Endothelial cell of umbilical vein (primary cell): ENCODE results near the gene SYTL5. TPM values are rescaled to one million over a fixed set of nuclear protein-coding genes. Genes with fewer than 3 reads are reported as not detected.

Source experiments
- BruUV-seq: library from RNA; stranded (reverse); fragments of 400-500 nt; replicated peaks from 2 replicates; lab custom pipeline; 2021; lab: Mats Ljungman, UMichigan
- CTCF ChIA-PET: fragments of 300-600, 350-600 bp; sonication (Branson Sonifier 250); formaldehyde crosslinking; loops from one replicate; lab custom pipeline; 2021; ENCODE audit warnings: antibody characterized with exemption, inconsistent platforms; lab: Charles Lee
- POLR2A ChIA-PET: fragments of 300-600, 350-600 bp; sonication (Branson Sonifier 250); formaldehyde crosslinking; loops from one replicate; lab custom pipeline; 2021; ENCODE audit warnings: antibody characterized with exemption, inconsistent platforms; lab: Charles Lee
- DNase-seq: peaks from one replicate; pipeline ENCODE4 v3.0.0-alpha.2; 2011; ENCODE audit warnings: low read depth, low spot score
- FAIRE-seq: peaks from 2 replicates; lab custom pipeline; 2011; peaks lifted over from hg19 to GRCh38; lab: Jason Lieb, UNC
- H2AFZ ChIP-seq: 2 replicates; pipeline ENCODE4 v1.6.0; 2012; ENCODE audit warnings: low read depth, low read length, control low read depth, inconsistent platforms
- H3K27ac ChIP-seq: 2 replicates; pipeline ENCODE4 v1.5.1; 2011; ENCODE audit warnings: low read depth, mild to moderate bottlenecking, control low read depth, low read length, moderate library complexity; ENCODE audit not compliant: insufficient read depth
- H3K27me3 ChIP-seq, 2 experiments: 2 replicates each; pipeline versions ENCODE4 v1.6.0 to v1.6.1; 2011; ENCODE audit warnings: low read length in 2 of 2, mixed read lengths in 1 of 2; ENCODE audit not compliant: control insufficient read depth in 2 of 2, insufficient read depth in 2 of 2
- H3K36me3 ChIP-seq, 2 experiments: 2 replicates in 1 of 2; 3 replicates in 1 of 2; pipeline ENCODE4 v1.5.1; 2011; ENCODE audit warnings: low read length in 2 of 2, mild to moderate bottlenecking in 1 of 2, moderate library complexity in 1 of 2; ENCODE audit not compliant: control insufficient read depth in 2 of 2, insufficient read depth in 2 of 2; ENCODE audit errors: extremely low read depth in 1 of 2
- H3K4me1 ChIP-seq: 3 replicates; pipeline ENCODE4 v1.5.1; 2011; ENCODE audit warnings: mild to moderate bottlenecking, low read length; ENCODE audit not compliant: control insufficient read depth, insufficient read depth; ENCODE audit errors: extremely low read depth
- H3K4me2 ChIP-seq: 2 replicates; pipeline ENCODE4 v1.6.1; 2011; ENCODE audit warnings: low read length, control low read depth, mixed read lengths; ENCODE audit not compliant: insufficient read depth
- H3K4me3 ChIP-seq, 3 experiments: fragments of 200-600 bp in 1 of 3; sonication (generic), shearing (Covaris generic) in 1 of 3; replicated peaks in 1 of 3; 2 replicates each; pipeline ENCODE4 v1.5.1; 2011 to 2016; ENCODE audit warnings: control low read depth in 3 of 3, low read length in 3 of 3, mild to moderate bottlenecking in 2 of 3, inconsistent platforms in 1 of 3, low read depth in 1 of 3, moderate library complexity in 1 of 3; ENCODE audit not compliant: insufficient read depth in 1 of 3
- H3K79me2 ChIP-seq: 2 replicates; pipeline ENCODE4 v1.6.0; 2012; ENCODE audit warnings: low read length, inconsistent platforms; ENCODE audit not compliant: control insufficient read depth, insufficient read depth
- H3K9ac ChIP-seq: replicated peaks from 2 replicates; pipeline ENCODE3; 2011; ENCODE audit warnings: low read length, control low read depth; ENCODE audit not compliant: insufficient read depth; ENCODE audit errors: extremely low read depth
- H3K9me1 ChIP-seq: replicated peaks from 3 replicates; pipeline ENCODE4 v1.6.0; 2011; ENCODE audit warnings: mild to moderate bottlenecking, low read length; ENCODE audit not compliant: control insufficient read depth, insufficient read depth; ENCODE audit errors: extremely low read depth
- H3K9me3 ChIP-seq: replicated peaks from 2 replicates; pipeline ENCODE4 v1.5.1; 2012; ENCODE audit warnings: low read length, inconsistent platforms; ENCODE audit not compliant: control insufficient read depth, insufficient read depth
- H4K20me1 ChIP-seq: replicated peaks from 2 replicates; pipeline ENCODE3; 2011; ENCODE audit warnings: mild to moderate bottlenecking, low read length; ENCODE audit not compliant: control insufficient read depth, insufficient read depth; ENCODE audit errors: extremely low read depth
- CTCF ChIP-seq, 2 donors: IDR thresholded peaks; 1 replicate in 1 of 2; 2 replicates in 1 of 2; pipeline ENCODE4 v1.5.1; 2011; ENCODE audit warnings: low read length in 2 of 2, mild to moderate bottlenecking in 2 of 2, moderate library complexity in 2 of 2, control low read depth in 1 of 2, inconsistent platforms in 1 of 2, low read depth in 1 of 2; ENCODE audit not compliant: insufficient read depth in 1 of 2; ENCODE audit errors: extremely low read depth in 1 of 2
- EZH2 ChIP-seq: IDR thresholded peaks from 2 replicates; pipeline ENCODE4 v1.6.1; 2012; ENCODE audit warnings: borderline replicate concordance, low read depth, mild to moderate bottlenecking, moderate library complexity, low read length, inconsistent platforms; ENCODE audit not compliant: severe bottlenecking
- FOS ChIP-seq: IDR thresholded peaks from 2 replicates; pipeline ENCODE4 v1.6.1; 2011; ENCODE audit warnings: mild to moderate bottlenecking, low read length, moderate library complexity, borderline replicate concordance; ENCODE audit not compliant: insufficient read depth
- GATA2 ChIP-seq: IDR thresholded peaks from 2 replicates; pipeline ENCODE4 v1.7.0; 2011; ENCODE audit warnings: low read depth, mild to moderate bottlenecking, moderate library complexity, mixed read lengths, low read length; ENCODE audit not compliant: insufficient read length, insufficient read depth
- JUN ChIP-seq: IDR thresholded peaks from 2 replicates; pipeline ENCODE4 v1.6.1; 2011; ENCODE audit warnings: borderline replicate concordance, low read depth; ENCODE audit not compliant: insufficient read length, insufficient read depth
- MAX ChIP-seq: IDR thresholded peaks from 2 replicates; pipeline ENCODE4 v1.6.1; 2011; ENCODE audit not compliant: insufficient read depth, insufficient read length
- MYC ChIP-seq: IDR thresholded peaks from one replicate; pipeline ENCODE4 v1.6.1; 2011; ENCODE audit warnings: mild to moderate bottlenecking, low read depth, low read length
- POLR2A ChIP-seq: IDR thresholded peaks from 2 replicates; pipeline ENCODE4 v1.6.1; 2012; ENCODE audit warnings: low read depth, mild to moderate bottlenecking, control low read depth, low read length
- POLR2AphosphoS5 ChIP-seq: IDR thresholded peaks from 2 replicates; pipeline ENCODE4 v1.6.1; 2012; ENCODE audit warnings: low read depth, mild to moderate bottlenecking, control low read depth, low read length, moderate library complexity; ENCODE audit not compliant: insufficient read depth
- dilution Hi-C: fragments of 300-500 bp; cut with MboI; formaldehyde crosslinking; loops from one replicate; pipeline ENCODE4 v1.15.0; 2019; ENCODE audit warnings: low sequenced_read_pairs; ENCODE audit not compliant: extremely low pct_ligation_motif_present
- intact Hi-C: fragments of 100-400 bp; cut with micrococcal nuclease; formaldehyde crosslinking; loops from one replicate; pipeline ENCODE4 v1.10.0; 2022
- polyA plus RNA-seq, 4 experiments: library from polyadenylated mRNA; depleted of rRNA in 3 of 4; stranded (reverse) in 3 of 4; unstranded in 1 of 4; fragments of >200 nt; gene quantifications; 2 replicates each; pipeline versions ENCODE4 v1.2.1 to v1.2.3, GENCODE V29; 2011 to 2012; ENCODE audit warnings: missing spikeins in 1 of 4
- total RNA-seq: library from RNA; stranded (reverse); gene quantifications from 2 replicates; pipeline ENCODE4 v1.2.3, GENCODE V29; 2021

Gene SYTL5
- total and polyA plus RNA-seq, 2 donors (not counting 3 experiments of a cell fraction or from before 2014, with no cell fraction given), result 0.01 TPM; not detected in 1

GRCh38 chrX:38085813-38086212, 79.5 kb downstream of the SYTL5 start:
- no peaks in the 10 kb centered on the region for H3K36me3 ChIP-seq
- intact Hi-C loops (no loop called here), dilution Hi-C loops (no loop called here)
- DNase-seq (no peak), FAIRE-seq (no peak)
- H3K79me2 ChIP-seq, result no peaks in the 10 kb centered on the region
- H4K20me1 ChIP-seq, result no peaks in the 10 kb centered on the region
- no peak overlapping the region for H3K27ac ChIP-seq
- peaks cover 13% of the 10 kb centered on the region for H3K4me1 ChIP-seq
- BruUV-seq, result no TSS peak
- H3K4me2 ChIP-seq, result no peak overlapping the region
- no peaks in the 10 kb centered on the region for H3K9me3 ChIP-seq
- TF ChIP-seq GATA2, result no peak
- no peak for TF ChIP-seq EZH2
- TF ChIP-seq CTCF (IDR thresholded peaks at IDR 0.05; ENCODE audit: extremely low read depth in 1 of 2, insufficient read depth in 1 of 2, low read depth in 1 of 2, low read length in 2 of 2), result no peak
- no peak for TF ChIP-seq POLR2A
- TF ChIP-seq MYC, result no peak
- no peak for TF ChIP-seq JUN
- no peak for TF ChIP-seq POLR2AphosphoS5
- no peak for TF ChIP-seq MAX
- no peak for TF ChIP-seq FOS
- no peaks in the 10 kb centered on the region for H3K9me1 ChIP-seq
- H3K9ac ChIP-seq, result no peak overlapping the region
- H2AFZ ChIP-seq, result no peak overlapping the region
- H3K4me3 ChIP-seq, result no peak overlapping the region
- ChIA-PET CTCF (interaction anchor here (0.9 kb wide), 1 partner anchor 9 kb away, joined by 3 read pairs; no protein-coding TSS in a partner anchor), POLR2A (no interaction called here)
- no peaks in the 10 kb centered on the region for H3K27me3 ChIP-seq
